B cell (primary cell): ENCODE data around the gene URGCP. TPM values are rescaled to one million over a fixed set of nuclear protein-coding genes. Genes with fewer than 3 reads are reported as not detected.

Experiments
- ATAC-seq: fragments of 200-7000 bp; cut with Tn5 transposase; one replicate; pipeline ENCODE4 v1.10.0; 2021; ENCODE audit warnings: low read depth, mild to moderate bottlenecking, moderate number of reproducible peaks, moderate library complexity
- CTCF ChIA-PET: fragments of 350-600 bp; sonication (Branson Sonifier 250); formaldehyde crosslinking; loops from one replicate; lab custom pipeline; 2021; ENCODE audit warnings: antibody characterized with exemption, inconsistent platforms; lab: Charles Lee
- POLR2A ChIA-PET: fragments of 350-600 bp; sonication (Branson Sonifier 250); formaldehyde crosslinking; loops from one replicate; lab custom pipeline; 2021; ENCODE audit warnings: antibody characterized with exemption; lab: Charles Lee
- DNase-seq: peaks from one replicate; pipeline ENCODE4 v3.0.0; 2013
- H2AFZ ChIP-seq: 2 replicates; pipeline ENCODE4 v1.6.1; 2012; ENCODE audit warnings: mild to moderate bottlenecking, low read depth, low read length; ENCODE audit not compliant: insufficient read depth, poor library complexity, severe bottlenecking
- H3K27ac ChIP-seq, 2 donors: 1 replicate in 1 of 2; 2 replicates in 1 of 2; pipeline ENCODE4 v1.5.1; 2012 to 2013; ENCODE audit warnings: low read length in 2 of 2, mild to moderate bottlenecking in 2 of 2, moderate library complexity in 1 of 2
- H3K27me3 ChIP-seq, 4 experiments: fragments of 200-600 bp in 1 of 4; sonication (generic) in 1 of 4; replicated peaks in 1 of 4; 1 replicate in 2 of 4; 2 replicates in 2 of 4; pipeline versions ENCODE4 v1.6.1 to v1.7.0; 2013 to 2016; ENCODE audit warnings: low read length in 3 of 4, mild to moderate bottlenecking in 2 of 4, mixed read lengths in 1 of 4, moderate library complexity in 1 of 4; ENCODE audit not compliant: insufficient read depth in 4 of 4, control insufficient read depth in 3 of 4; ENCODE audit errors: control extremely low read depth in 1 of 4
- H3K36me3 ChIP-seq, 2 experiments: replicated peaks in 1 of 2; 1 replicate in 1 of 2; 2 replicates in 1 of 2; pipeline versions ENCODE4 v1.6.1 to v1.7.1; 2013; ENCODE audit warnings: low read length in 1 of 2; ENCODE audit not compliant: insufficient read depth in 2 of 2, control insufficient read depth in 1 of 2; ENCODE audit errors: control extremely low read depth in 1 of 2, extremely low read depth in 1 of 2
- H3K4me1 ChIP-seq, 2 donors: fragments of 200-600 bp in 1 of 2; sonication (generic) in 1 of 2; 1 replicate in 1 of 2; 2 replicates in 1 of 2; pipeline versions ENCODE4 v1.5.1 to v1.6.1; 2013 to 2017; ENCODE audit warnings: low read length in 2 of 2; ENCODE audit not compliant: control insufficient read depth in 2 of 2, insufficient read depth in 2 of 2
- H3K4me2 ChIP-seq: replicated peaks from 2 replicates; pipeline ENCODE3; 2012; ENCODE audit warnings: mild to moderate bottlenecking, low read depth, low read length; ENCODE audit not compliant: poor library complexity, severe bottlenecking
- H3K4me3 ChIP-seq, 5 experiments: fragments of 200-600 bp in 1 of 5; sonication (generic) in 1 of 5; 1 replicate in 3 of 5; 2 replicates in 2 of 5; pipeline versions ENCODE4 v1.5.1 to v1.7.0; 2011 to 2016; ENCODE audit warnings: low read length in 4 of 5, mild to moderate bottlenecking in 4 of 5, low read depth in 2 of 5, control low read depth in 1 of 5, moderate library complexity in 1 of 5; ENCODE audit not compliant: insufficient read depth in 1 of 5; ENCODE audit errors: control extremely low read depth in 1 of 5, extremely low read depth in 1 of 5
- H3K79me2 ChIP-seq: fragments of 200-600 bp; sonication (generic); one replicate; pipeline ENCODE4 v1.6.0; 2016; ENCODE audit warnings: low read length; ENCODE audit not compliant: control insufficient read depth, insufficient read depth
- H3K9ac ChIP-seq: fragments of 200-600 bp; sonication (generic); 2 replicates; pipeline ENCODE4 v1.6.1; 2017; ENCODE audit warnings: mild to moderate bottlenecking, low read length, moderate library complexity
- H3K9me3 ChIP-seq, 3 donors: one replicate each; pipeline versions ENCODE4 v1.6.1 to v1.7.1; 2013; ENCODE audit warnings: low read length in 2 of 3; ENCODE audit not compliant: control insufficient read depth in 2 of 3, insufficient read depth in 1 of 3; ENCODE audit errors: control extremely low read depth in 1 of 3
- H4K20me1 ChIP-seq: 2 replicates; pipeline ENCODE4 v1.6.0; 2012; ENCODE audit warnings: mild to moderate bottlenecking, low read length; ENCODE audit not compliant: insufficient read depth, control insufficient read depth, poor library complexity, severe bottlenecking
- H3K27ac Mint-ChIP-seq: one replicate; pipeline ENCODE4 v1.8.0; 2021; ENCODE audit warnings: mixed read lengths
- H3K27me3 Mint-ChIP-seq: one replicate; pipeline ENCODE4 v1.8.0; 2021; ENCODE audit warnings: mixed read lengths
- H3K4me1 Mint-ChIP-seq: one replicate; pipeline ENCODE4 v1.8.0; 2021; ENCODE audit warnings: mixed read lengths
- H3K4me3 Mint-ChIP-seq: one replicate; pipeline ENCODE4 v1.8.0; 2021; ENCODE audit warnings: mixed read lengths
- H3K9me3 Mint-ChIP-seq: one replicate; pipeline ENCODE4 v1.8.0; 2022; ENCODE audit warnings: mixed read lengths; ENCODE audit not compliant: insufficient read depth
- CTCF ChIP-seq: fragments of 200-600 bp; IDR thresholded peaks from one replicate; pipeline ENCODE4 v1.8.0; 2022; ENCODE audit warnings: antibody characterized with exemption, mild to moderate bottlenecking
- EZH2 ChIP-seq: IDR thresholded peaks from 2 replicates; pipeline ENCODE4 v1.6.1; 2012; ENCODE audit warnings: borderline replicate concordance, low read depth, mild to moderate bottlenecking, moderate library complexity, low read length; ENCODE audit not compliant: insufficient read depth, poor library complexity, severe bottlenecking
- WGBS: methylation state at CpG from one replicate; pipeline ENCODE4 v1.1.5; 2013; ENCODE audit warnings: missing lambda C conversion rate; ENCODE audit not compliant: insufficient coverage; 5-methylcytosine and 5-hydroxymethylcytosine counted together
- intact Hi-C: fragments of 100-400 bp; cut with micrococcal nuclease; formaldehyde crosslinking; loops from one replicate; pipeline ENCODE4 v1.10.0; 2022
- polyA minus RNA-seq: library from RNA; depleted of rRNA, polyadenylated mRNA; stranded (reverse); fragments of >200 nt; gene quantifications from 2 replicates; pipeline ENCODE4 v1.2.3, GENCODE V29; 2012
- polyA plus RNA-seq: library from polyadenylated mRNA; depleted of rRNA; stranded (reverse); fragments of >200 nt; gene quantifications from 2 replicates; pipeline ENCODE4 v1.2.3, GENCODE V29; 2012
- total RNA-seq, 2 donors: library from RNA; stranded (reverse); fragments of 120-200 nt in 1 of 2; gene quantifications; 1 replicate in 1 of 2; 2 replicates in 1 of 2; pipeline versions ENCODE4 v1.2.3 to v1.2.4, GENCODE V29; 2013 to 2022

The URGCP gene
- total RNA-seq (25.1 and 31.3 TPM in 2 replicates), polyA plus RNA-seq (12.5 and 16.5 TPM in 2 replicates), polyA minus RNA-seq (19.0 and 24.0 TPM in 2 replicates)
- 20.6 TPM for total RNA-seq (2013)

GRCh38 chr7:43906331-43907010 lies at the start of gene URGCP:
Gene URGCP (minus strand): TSS chr7:43906596. CDS start chr7:43906575, 21 bp downstream.
- H4K20me1 ChIP-seq: peaks cover 13% of the 10 kb centered on the region
- H3K9ac ChIP-seq: peak within 1 kb of the TSS; percentile 76
- peak within 1 kb of the TSS; percentile 97 for H3K27ac Mint-ChIP-seq
- ATAC-seq: peak; percentile 95
- H3K27me3 ChIP-seq: no peaks in the 10 kb centered on the region
- H2AFZ ChIP-seq: peak within 1 kb of the TSS; percentile 82
- peak within 1 kb of the TSS; percentile 47 to 75 (median 57) for H3K4me3 ChIP-seq
- H3K36me3 ChIP-seq: no peaks in the 10 kb centered on the region
- peaks cover 9 to 18% of the 10 kb centered on the region in 2 donors for H3K4me1 ChIP-seq
- peaks cover 37% of the 10 kb centered on the region for H3K79me2 ChIP-seq
- TF ChIP-seq EZH2 (no peak), CTCF (no peak)
- no peaks in the 10 kb centered on the region for H3K27me3 Mint-ChIP-seq
- peak within 1 kb of the TSS; percentile 97 for H3K4me3 Mint-ChIP-seq
- WGBS: under 1% methylated on average over 51 of the region's 73 CpGs
- H3K4me1 Mint-ChIP-seq: peaks cover 30% of the 10 kb centered on the region
- intact Hi-C loops: loop anchor here (1.0 to 2.0 kb wide), 2 partner anchors 20 to 38 kb away; partner anchors contain the start of genes MRPS24 and UBE2D4
- ChIA-PET CTCF (no interaction called here), POLR2A (no interaction called here)
- peak within 1 kb of the TSS in 1 of 2 donors; percentile 54 for H3K27ac ChIP-seq
- no peaks in the 10 kb centered on the region for H3K9me3 ChIP-seq
- H3K4me2 ChIP-seq: peak within 1 kb of the TSS; percentile 86
- no peaks in the 10 kb centered on the region for H3K9me3 Mint-ChIP-seq
- DNase-seq: peak; percentile 68

GRCh38 chr7:43956027-43956426 lies 49.6 kb upstream of the URGCP start:
- Histone ChIP-seq H3K79me2 (no peaks in the 10 kb centered on the region), H3K4me2 (no peak overlapping the region), H2AFZ (no peak overlapping the region), H3K36me3 (peaks cover 0 to 4% of the 10 kb centered on the region in 2 experiments), H3K27ac (no peak overlapping the region), H3K4me1 (no peaks in the 10 kb centered on the region), H3K4me3 (no peak overlapping the region), H3K9me3 (peaks cover 0 to 4% (median 0%) of the 10 kb centered on the region in 3 donors), H3K9ac (no peak overlapping the region), H3K27me3 (no peaks in the 10 kb centered on the region), H4K20me1 (no peaks in the 10 kb centered on the region)
- Mint-ChIP-seq H3K27me3 (no peaks in the 10 kb centered on the region), H3K4me3 (no peak overlapping the region), H3K4me1 (no peaks in the 10 kb centered on the region), H3K27ac (no peak overlapping the region), H3K9me3 (no peaks in the 10 kb centered on the region)
- ATAC-seq (no peak), DNase-seq (no peak)
- WGBS: 63% methylated on average over 3 of the region's 3 CpGs
- ChIA-PET POLR2A (no interaction called here), CTCF (no interaction called here)
- TF ChIP-seq EZH2 (no peak), CTCF (no peak)
- intact Hi-C loops: no loop called here
